ENCODE data around the gene RGS9BP.
"Not testable (repeated sequence)": the region's sequence is repeated elsewhere in the genome, so short reads cannot be mapped to it uniquely, and the experiment has no call there.

RGS9BP gene

GRCh38 chr19:32672841-32673240, 2.8 kb upstream of the RGS9BP start:
- no peak for DNase-seq

- no peak for DNase-seq
These were observed 2.1 kb upstream of the RGS9BP start for GRCh38 chr19:32673573-32673972.

GRCh38 chr19:32674153-32674930, 1.3 kb upstream of the RGS9BP start:
- DNase-seq = no peak

GRCh38 chr19:32674931-32675719, 523 bp upstream of the RGS9BP start, which contains the start of gene ANKRD27:
Gene ANKRD27 (minus strand): TSS chr19:32675180. CDS start chr19:32659015, 16,165 bp downstream.
- DNase-seq = peak; percentile 97

- DNase-seq = no peak
These were observed 692 bp downstream of the RGS9BP start for GRCh38 chr19:32676186-32676894.

GRCh38 chr19:32676895-32677359, 1.3 kb downstream of the RGS9BP start:
- no peak for DNase-seq

- DNase-seq = no peak
These were observed 2.0 kb downstream of the RGS9BP start for GRCh38 chr19:32677657-32678056.

- DNase-seq = no peak
These were observed 5.3 kb downstream of the RGS9BP start for GRCh38 chr19:32680986-32681385.

- no peak for DNase-seq
These were observed 6.7 kb downstream of the RGS9BP start for GRCh38 chr19:32682317-32682716.

GRCh38 chr19:32686847-32687475, 11.3 kb downstream of the RGS9BP start:
- DNase-seq = no peak

GRCh38 chr19:32687681-32688080, 12.0 kb downstream of the RGS9BP start:
- DNase-seq = no peak

GRCh38 chr19:32688311-32688710, 12.7 kb downstream of the RGS9BP start:
- no peak for DNase-seq

- DNase-seq = peak; percentile 77
These were observed 15.8 kb downstream of the RGS9BP start, which contains the start of gene NUDT19 for GRCh38 chr19:32691291-32691951. Gene NUDT19 (plus strand): TSS chr19:32691821. CDS start chr19:32691961, 140 bp downstream.

- DNase-seq = no peak
These were observed 16.5 kb downstream of the RGS9BP start for GRCh38 chr19:32691952-32692726.

GRCh38 chr19:32692727-32693061, 17.0 kb downstream of the RGS9BP start:
- no peak for DNase-seq

GRCh38 chr19:32693151-32694108, 17.8 kb downstream of the RGS9BP start:
- not testable (repeated sequence) for DNase-seq

GRCh38 chr19:32694316-32694715, 18.7 kb downstream of the RGS9BP start:
- DNase-seq = peak; percentile 51

GRCh38 chr19:32694851-32695250, 19.2 kb downstream of the RGS9BP start:
- DNase-seq = not testable (repeated sequence)

GRCh38 chr19:32695506-32695905, 19.9 kb downstream of the RGS9BP start:
- DNase-seq = not testable (repeated sequence)

GRCh38 chr19:32696771-32697170, 21.1 kb downstream of the RGS9BP start:
- not testable (repeated sequence) for DNase-seq
